G401 (cell line): ENCODE data around the gene SLC35F3. TPM values are rescaled to one million over a fixed set of nuclear protein-coding genes. Genes with fewer than 3 reads are reported as not detected.
"Not testable (repeated sequence)": the region's sequence is repeated elsewhere in the genome, so short reads cannot be mapped to it uniquely, and the experiment has no call there.

Experiments used
- DNase-seq: peaks from one replicate; pipeline ENCODE4 v3.0.0-alpha.2; 2015; ENCODE audit warnings: low spot score
- in situ Hi-C: cut with HindIII; loops from 2 replicates; pipeline ENCODE4 v1.10.0; 2016; ENCODE audit warnings: low sequenced_read_pairs, mixed read lengths
- total RNA-seq: library from RNA; depleted of rRNA; stranded (reverse); fragments of >200 nt; shearing (Covaris generic); gene quantifications from 2 replicates; pipeline ENCODE4 v1.2.3, GENCODE V29; 2014

The SLC35F3 gene
- total RNA-seq, 1 experiment from 2014 or later: not detected

DNA sequence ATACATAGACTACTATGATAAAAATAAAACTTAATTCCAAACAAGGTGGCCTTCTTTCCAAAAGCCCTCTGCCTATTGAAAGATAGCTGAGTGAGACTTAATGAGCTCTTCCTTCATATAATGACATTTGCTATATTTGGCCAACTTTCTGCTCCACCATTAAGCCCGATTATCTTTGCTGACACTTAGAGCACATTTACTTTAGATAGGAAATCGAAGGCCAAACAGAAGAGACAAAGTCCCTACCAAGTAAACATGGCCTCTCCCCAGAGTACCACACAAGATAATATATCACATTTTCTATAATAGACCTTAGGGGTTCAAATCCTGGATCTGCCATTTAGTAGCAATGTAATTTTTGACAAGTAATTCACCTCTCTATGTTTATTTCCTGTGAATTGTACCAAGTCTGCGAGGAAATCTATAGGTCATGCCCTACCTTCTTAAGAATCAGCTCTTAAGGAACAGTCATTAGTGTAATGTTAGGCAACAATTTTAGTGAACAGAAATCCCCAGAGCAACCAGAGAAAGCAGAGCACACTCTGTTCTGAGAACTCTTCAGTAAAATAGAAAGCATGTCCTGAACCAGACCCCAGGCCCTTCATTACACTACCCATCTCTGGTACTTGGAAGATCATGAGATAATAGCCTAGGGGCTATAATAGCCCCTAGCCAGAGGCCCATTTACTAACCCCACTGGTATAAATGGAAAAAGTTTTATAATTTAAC, 451.5 kb downstream of the SLC35F3 start:
- in situ Hi-C loops: no loop called here
- no peak for DNase-seq

DNA sequence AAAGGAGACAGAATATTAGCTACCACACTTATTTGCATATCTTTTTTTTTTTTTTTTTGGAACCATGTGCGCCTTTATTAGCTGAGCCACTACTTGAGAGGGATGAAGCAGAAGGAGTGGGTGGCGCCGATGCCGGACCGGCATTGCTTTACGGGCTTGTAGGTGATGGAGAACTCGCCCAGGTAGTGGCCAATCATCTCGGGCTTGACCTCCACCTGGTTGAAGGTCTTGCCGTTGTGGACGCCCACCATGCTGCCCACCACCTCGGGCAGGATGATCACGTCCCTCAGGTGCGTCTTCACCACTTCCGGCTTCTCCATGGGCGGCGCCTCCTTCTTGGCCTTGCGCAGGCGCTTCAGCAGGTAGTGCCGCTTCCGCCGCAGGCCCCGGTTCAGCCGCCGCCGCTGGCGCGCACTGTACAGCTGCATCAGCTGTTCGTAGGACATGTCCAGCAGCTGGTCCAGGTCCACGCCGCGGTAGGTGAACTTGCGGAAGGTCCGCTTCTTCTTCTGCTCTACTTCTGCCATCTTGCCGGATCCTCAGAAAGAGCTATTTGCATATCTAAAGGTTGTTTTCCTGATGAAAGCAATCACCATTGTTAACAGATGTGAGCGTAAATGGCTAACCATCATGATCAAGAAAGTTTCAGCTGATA, 452.3 kb downstream of the SLC35F3 start:
- DNase-seq, in situ Hi-C loops: not testable (repeated sequence)

DNA sequence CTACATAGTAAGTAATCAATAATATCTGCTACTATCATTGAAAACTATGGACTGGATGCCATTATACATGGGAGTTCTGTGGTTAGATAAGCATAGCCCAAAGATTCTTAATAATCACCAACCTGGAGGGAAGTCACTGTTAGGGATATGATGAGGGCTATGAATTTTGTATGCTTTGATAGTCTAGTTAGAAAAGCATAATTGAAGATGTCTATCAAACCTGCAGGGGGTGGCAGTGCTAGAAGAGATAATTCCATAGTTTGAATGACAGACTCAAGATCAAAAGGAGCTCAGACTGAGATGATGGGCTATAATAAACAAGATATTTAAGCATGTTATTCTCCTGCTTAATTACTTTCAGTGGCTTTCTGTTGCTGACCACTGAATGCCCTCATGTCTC, 453.4 kb downstream of the SLC35F3 start:
- no peak for DNase-seq
- in situ Hi-C loops: no loop called here

DNA sequence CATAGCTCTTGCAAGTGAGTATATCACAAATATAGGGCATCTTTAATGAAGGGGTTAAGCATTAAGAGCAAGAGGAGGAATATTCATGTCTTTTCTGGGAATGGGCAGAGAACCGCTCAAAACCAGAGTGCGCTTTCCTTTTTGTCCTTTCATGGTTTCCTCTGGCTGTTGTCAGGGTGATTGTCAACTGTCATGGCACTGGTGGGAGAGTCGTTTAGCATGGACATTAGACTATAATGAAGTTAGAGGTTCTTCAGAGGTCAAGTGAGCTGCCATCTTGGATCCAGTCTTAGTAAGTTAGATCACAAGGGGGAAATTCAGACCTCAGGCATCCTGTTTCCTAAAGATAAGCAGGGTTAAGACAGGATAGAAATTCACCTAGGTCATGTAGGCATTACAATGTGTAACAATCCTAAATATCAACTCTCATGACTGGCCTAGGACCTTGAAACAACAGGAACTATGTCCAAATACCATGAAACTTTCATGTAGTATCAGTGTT, 456.7 kb downstream of the SLC35F3 start:
- in situ Hi-C loops: no loop called here
- no peak for DNase-seq

DNA sequence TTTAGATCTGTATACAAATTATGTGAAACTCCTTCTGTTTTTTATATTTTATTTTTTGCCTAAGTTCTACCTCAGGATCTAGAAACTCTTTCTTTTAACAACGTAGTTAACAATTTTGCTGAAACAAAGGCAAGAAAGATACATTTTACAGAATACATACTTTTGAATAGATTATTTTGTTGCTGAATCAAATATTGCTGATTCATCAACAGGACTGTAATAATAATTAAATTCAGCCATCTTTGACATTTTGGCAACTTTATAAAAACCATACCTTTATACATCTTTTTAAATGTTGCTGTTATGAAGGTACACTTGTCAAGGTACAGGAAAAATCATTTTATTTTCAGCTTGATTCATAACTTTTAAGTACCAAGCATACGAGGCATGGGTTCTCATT, 458.1 kb downstream of the SLC35F3 start:
- in situ Hi-C loops: no loop called here

DNA sequence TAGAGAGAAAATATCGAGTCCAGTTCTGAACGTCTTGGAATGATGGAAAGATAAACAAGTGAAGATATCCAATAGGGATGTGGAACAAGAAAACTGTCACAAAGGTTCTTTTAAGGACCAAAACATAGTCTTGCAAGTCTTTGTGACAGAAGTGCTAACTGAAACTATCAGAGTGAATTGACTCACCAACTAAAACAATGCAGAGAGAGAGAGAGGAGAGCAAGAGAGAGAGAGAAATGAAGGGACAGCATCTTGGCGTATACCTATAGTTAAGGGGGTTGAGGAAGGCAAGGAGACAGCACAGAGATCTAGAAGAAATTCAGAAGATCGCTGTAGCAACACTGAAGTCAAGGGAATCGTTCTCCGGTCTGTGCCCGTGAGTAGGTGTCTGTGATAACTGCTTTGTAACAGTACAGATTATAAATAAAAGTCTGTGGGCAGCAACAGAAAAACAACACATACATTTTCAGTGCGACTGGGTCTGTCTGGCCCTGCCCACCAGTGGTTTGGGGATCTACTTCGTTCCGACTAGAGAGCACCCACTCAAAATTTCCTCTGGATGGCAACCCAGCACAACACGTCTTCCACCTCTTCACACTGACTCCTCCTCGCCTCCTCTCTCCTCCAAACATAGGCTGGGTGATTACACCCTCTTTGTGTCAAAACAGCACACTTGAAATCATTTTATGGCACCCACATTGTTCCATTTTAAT, 464.0 kb downstream of the SLC35F3 start:
- in situ Hi-C loops: no loop called here
- DNase-seq: no peak

More for the DNA sequence above, 458.1 kb downstream of the SLC35F3 start:
- no peak for DNase-seq

DNA sequence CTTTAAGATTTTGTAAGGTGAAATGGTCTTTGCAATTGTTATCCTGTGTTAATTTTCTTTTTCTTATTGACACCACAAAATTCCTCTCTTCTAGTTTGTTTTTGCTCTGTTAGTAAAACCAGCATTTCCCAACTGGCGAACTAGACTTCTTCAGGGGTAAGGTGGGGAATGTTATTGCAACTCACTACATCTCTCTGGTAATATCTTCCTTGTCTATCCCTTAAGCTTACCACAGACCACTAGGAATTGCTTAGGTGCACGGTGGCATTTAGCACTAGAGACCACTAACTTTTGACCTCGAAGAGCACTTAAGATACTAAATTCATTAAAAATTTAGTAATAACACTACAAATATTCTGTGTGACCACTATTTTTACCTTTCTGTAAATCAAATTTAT, 464.6 kb downstream of the SLC35F3 start:
- DNase-seq: no peak
- in situ Hi-C loops: no loop called here

DNA sequence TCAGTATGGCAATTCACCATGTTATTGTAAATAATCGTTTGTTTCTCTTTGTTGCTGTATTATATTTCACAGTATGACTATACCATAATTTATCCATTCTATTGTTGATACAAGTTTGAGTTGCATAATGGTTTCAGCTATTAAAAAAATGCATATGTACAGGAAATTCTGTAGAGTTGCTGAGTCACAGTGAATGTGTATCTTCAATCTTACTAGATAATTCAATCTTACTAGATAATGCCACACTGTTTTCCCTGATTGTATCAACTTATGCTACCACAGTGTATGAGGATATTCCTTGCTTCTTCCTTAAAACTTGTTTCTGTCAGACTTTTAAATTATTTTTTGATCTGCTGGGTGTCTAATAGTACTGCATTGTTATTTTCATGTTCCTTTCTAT, 465.3 kb downstream of the SLC35F3 start:
- in situ Hi-C loops: no loop called here
- DNase-seq: no peak

DNA sequence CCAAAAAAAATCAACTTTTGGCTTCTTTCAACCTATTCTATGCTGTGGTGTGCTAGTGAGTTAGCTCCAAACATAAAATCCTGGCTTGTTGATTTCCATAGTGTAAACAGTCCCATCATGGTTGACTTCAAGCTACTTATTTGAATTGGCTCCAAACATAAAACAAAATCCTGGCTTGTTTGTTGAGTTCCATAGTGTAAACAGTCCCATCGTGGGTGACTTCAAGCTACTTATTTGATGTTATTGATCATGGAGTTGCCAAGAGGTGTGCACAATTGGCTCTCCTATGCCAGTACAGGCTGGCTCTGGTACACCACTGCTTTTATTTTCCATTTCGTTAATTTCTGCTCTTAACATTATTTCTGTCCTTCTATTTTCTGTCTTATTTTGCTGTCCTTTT, 466.9 kb downstream of the SLC35F3 start:
- peak; percentile 1 for DNase-seq
- in situ Hi-C loops: no loop called here

DNA sequence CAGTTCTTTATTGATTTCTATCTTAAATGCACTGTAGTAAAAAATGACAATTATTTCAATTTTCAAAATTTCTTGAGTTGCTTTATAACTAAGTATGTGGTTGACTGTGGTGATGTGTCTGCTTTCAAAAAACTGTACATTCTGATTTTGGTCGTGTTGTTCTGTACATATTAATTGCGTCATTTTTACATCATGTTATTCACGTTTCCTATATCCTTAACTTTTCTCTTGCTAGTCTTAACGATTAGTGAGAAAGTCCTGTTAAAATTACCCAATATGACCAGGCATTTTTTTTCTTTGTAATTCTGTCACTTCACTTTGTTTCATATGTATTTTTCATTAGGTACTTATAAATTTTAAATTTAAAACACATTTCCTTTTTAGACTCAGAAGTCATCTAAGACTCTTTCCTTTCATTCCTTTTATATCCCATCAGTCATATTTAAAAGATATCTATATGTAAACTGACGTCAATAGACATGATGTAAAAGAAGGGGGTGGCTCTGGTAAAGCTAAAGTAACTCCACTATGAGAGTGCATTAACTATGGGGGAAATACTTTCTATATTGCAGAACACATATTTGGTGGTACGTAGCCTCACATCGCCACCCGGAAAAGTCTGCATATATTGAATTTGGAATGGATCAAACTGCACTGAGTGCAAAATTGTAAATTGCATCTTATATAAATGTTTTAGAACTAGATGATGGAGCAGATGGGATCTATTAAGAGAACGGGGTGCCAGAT, 467.7 kb downstream of the SLC35F3 start:
- in situ Hi-C loops: no loop called here
- no peak for DNase-seq

DNA sequence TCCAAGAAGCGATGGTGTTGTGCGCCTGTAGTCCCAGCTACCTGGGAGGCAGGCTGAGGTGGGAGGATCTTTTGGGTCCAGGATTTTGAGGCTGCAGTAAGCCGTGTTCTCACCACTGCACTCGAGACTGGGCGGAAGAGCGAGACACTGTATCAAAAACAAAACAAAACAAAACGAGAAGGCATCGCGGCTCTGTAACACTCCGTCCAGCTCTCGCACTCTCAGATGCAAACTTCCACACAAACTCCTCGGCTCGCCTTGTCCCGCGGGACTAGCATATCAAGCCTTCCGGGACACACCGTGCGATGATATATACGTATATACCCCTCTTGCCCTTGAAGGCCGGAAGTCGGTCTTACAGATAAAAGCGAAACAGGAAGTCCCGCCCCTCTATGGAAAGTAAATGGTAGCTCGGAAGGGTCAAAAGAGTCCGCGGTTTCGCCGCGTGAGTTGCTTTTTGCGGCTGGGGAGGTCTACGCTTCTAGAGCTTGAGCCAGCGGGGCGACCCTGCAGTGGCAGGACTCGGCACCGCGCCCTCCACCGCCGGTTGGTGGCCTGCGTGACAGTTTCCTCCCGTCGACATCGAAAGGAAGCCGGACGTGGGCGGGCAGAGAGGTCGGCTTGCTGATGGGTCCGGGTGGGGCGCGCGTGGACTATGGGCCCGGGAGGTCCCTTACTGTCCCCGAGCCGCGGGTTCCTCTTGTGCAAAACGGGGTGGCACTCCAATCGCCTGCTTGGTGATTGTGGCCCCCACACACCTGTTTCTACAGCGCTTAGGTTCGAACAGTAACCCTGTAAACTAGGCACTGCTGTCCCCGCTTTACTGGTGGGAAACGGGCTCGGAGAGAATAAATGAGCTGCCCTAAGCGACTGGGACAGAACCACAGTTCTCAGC, 468.8 kb downstream of the SLC35F3 start, which contains the start of gene COA6:
Gene COA6, plus strand, starts transcription at position 393 of the 895 bp plus-strand sequence. Its CDS starts 11 bp downstream, at position 404.
- in situ Hi-C loops: no loop called here
- DNase-seq: peak; percentile 95

DNA sequence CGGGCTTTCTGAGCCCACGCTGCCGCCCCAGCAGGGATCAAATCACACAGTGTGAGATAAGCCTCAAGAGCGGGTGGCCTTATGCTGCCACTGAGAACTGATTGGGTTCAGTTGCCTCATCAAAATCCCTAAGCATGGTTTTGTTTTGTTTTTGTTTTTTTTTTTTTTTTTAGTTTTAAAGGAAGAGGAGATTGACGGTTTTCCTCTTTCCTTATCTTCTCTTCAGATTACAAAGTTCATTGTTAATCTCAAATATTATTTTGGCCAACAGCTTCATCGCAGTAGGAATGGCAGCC, 469.4 kb downstream of the SLC35F3 start:
- in situ Hi-C loops: no loop called here
- no peak for DNase-seq
